Measurements from ENCODE around the gene IFI44. TPM values are rescaled to one million over a fixed set of nuclear protein-coding genes. Genes with fewer than 3 reads are reported as not detected.

The IFI44 gene
- total RNA-seq, 1 donor from 2014 or later: 7.4 TPM

GRCh38 chr1:78687914-78688313 lies 38.3 kb downstream of the IFI44 start:
- DNase-seq (ENCODE audit: low spot score): no peak
- H3K27me3 Mint-ChIP-seq (ENCODE audit: low read depth): no peaks in the 10 kb centered on the region
- H3K4me1 Mint-ChIP-seq (ENCODE audit: low read depth): peaks cover 39% of the 10 kb centered on the region
- H3K4me3 Mint-ChIP-seq (ENCODE audit: unreplicated experiment): no peak overlapping the region
- peaks cover 2% of the 10 kb centered on the region for H3K9me3 Mint-ChIP-seq (ENCODE audit: low read depth)
- peak overlapping the region; percentile 34 for H3K27ac Mint-ChIP-seq (ENCODE audit: unreplicated experiment)
- H3K36me3 Mint-ChIP-seq (ENCODE audit: low read depth): peaks cover 4% of the 10 kb centered on the region
- TF ChIP-seq CTCF (IDR thresholded peaks at IDR 0.05): no peak

DNA sequence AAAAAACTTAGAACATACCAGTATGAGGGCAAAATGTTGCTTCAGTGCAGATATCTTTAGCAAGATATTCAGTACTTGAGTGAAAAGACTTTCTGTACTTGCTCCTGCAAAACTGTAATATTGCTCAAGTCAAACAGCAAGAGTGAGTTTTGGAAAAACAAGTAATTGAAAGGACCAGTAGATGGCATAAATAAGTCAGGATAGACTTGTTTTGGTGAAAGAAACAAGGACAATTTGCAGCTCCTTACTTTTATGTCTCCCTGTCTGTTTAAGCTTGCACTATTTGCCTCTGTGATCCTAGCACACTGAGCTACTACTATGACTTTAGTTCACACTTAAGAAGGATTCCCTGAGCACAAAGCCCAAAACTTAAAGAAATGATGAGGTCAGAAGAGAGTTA lies 39.1 kb downstream of the IFI44 start:
- no peak for DNase-seq (ENCODE audit: low spot score)
- H3K9me3 Mint-ChIP-seq (ENCODE audit: low read depth): peaks cover 2% of the 10 kb centered on the region
- peak overlapping the region; percentile 78 for H3K27ac Mint-ChIP-seq (ENCODE audit: unreplicated experiment)
- TF ChIP-seq CTCF (IDR thresholded peaks at IDR 0.05): peak; percentile 84
- no peaks in the 10 kb centered on the region for H3K27me3 Mint-ChIP-seq (ENCODE audit: low read depth)
- peaks cover 40% of the 10 kb centered on the region for H3K4me1 Mint-ChIP-seq (ENCODE audit: low read depth)
- peaks cover 4% of the 10 kb centered on the region for H3K36me3 Mint-ChIP-seq (ENCODE audit: low read depth)
- H3K4me3 Mint-ChIP-seq (ENCODE audit: unreplicated experiment): no peak overlapping the region

DNA sequence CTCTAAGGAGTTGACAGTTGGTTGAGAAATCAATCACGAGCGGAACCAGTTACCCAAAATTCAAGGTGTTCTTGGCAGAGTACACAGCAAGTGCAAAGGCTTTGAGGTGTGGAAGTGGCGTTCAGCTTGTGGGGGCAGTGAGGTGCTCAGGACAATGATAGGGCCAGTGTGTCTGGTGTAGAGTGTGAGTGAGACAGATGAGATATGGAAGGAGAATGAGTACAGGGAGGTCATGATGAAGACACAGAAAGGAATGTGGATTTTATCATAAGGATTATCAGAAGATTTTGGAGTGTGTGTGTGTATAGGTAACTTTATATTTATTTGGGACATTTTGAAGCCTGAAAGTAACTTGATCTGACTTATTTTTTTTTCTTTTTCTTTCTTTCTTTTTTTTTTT lies 40.9 kb downstream of the IFI44 start:
- H3K9me3 Mint-ChIP-seq (ENCODE audit: low read depth): peaks cover 3% of the 10 kb centered on the region
- peaks cover 4% of the 10 kb centered on the region for H3K36me3 Mint-ChIP-seq (ENCODE audit: low read depth)
- H3K27me3 Mint-ChIP-seq (ENCODE audit: low read depth): no peaks in the 10 kb centered on the region
- DNase-seq (ENCODE audit: low spot score): no peak
- H3K4me3 Mint-ChIP-seq (ENCODE audit: unreplicated experiment): no peak overlapping the region
- no peak overlapping the region for H3K27ac Mint-ChIP-seq (ENCODE audit: unreplicated experiment)
- no peak for TF ChIP-seq CTCF (IDR thresholded peaks at IDR 0.05)
- H3K4me1 Mint-ChIP-seq (ENCODE audit: low read depth): peaks cover 49% of the 10 kb centered on the region

DNA sequence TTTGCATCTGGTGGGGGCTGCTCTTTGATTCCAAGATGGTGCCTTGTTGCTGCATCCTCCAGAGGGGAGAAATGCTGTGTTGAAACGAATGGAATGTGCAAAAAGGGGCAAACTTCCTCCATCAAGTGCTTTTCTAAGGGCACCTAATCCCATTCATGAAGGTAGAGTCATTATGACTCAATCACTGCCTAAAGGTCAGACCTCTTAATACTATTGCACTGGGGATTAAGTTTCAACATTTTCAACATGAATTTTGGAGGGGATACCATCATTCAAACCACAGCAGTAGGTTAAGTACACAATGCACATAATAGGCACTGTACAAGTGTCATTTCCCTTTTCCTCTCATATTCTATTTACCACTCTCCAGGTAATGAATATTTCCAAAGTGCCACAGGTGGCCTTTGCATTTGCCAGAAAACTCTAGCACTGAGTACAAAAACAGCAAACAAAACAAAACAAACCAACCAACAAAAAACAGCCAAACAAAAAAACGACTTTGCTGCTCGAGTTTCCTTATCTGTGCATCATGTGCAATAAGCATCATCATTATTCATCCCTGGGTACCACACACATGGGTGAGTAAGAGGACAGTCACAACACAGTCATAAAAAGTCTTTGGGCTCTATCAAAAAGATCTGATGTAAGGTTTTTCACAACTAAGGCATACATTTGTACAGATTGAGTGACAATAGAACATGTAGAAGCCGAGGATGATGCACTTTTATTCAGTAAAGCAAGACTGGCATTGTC lies 42.5 kb downstream of the IFI44 start:
- peaks cover 17% of the 10 kb centered on the region for H3K9me3 Mint-ChIP-seq (ENCODE audit: low read depth)
- TF ChIP-seq CTCF (IDR thresholded peaks at IDR 0.05): no peak
- no peak for DNase-seq (ENCODE audit: low spot score)

GRCh38 chr1:78699813-78700212 lies 50.2 kb downstream of the IFI44 start:
- no peak for DNase-seq (ENCODE audit: low spot score)
- TF ChIP-seq CTCF (IDR thresholded peaks at IDR 0.05): no peak
- no peak overlapping the region for H3K4me3 Mint-ChIP-seq (ENCODE audit: unreplicated experiment)
- H3K27me3 Mint-ChIP-seq (ENCODE audit: low read depth): no peaks in the 10 kb centered on the region
- peaks cover 12% of the 10 kb centered on the region for H3K36me3 Mint-ChIP-seq (ENCODE audit: low read depth)
- peaks cover 43% of the 10 kb centered on the region for H3K9me3 Mint-ChIP-seq (ENCODE audit: low read depth)
- H3K4me1 Mint-ChIP-seq (ENCODE audit: low read depth): peaks cover 30% of the 10 kb centered on the region
- no peak overlapping the region for H3K27ac Mint-ChIP-seq (ENCODE audit: unreplicated experiment)

More for the DNA sequence above, 42.5 kb downstream of the IFI44 start:
- Mint-ChIP-seq H3K27ac (ENCODE audit: unreplicated experiment) (no peak overlapping the region), H3K27me3 (ENCODE audit: low read depth) (no peaks in the 10 kb centered on the region), H3K4me3 (ENCODE audit: unreplicated experiment) (no peak overlapping the region), H3K36me3 (ENCODE audit: low read depth) (peaks cover 7% of the 10 kb centered on the region), H3K4me1 (ENCODE audit: low read depth) (peaks cover 47% of the 10 kb centered on the region)
